ENCODE measurements around the gene TANGO6. TPM values are rescaled to one million over a fixed set of nuclear protein-coding genes. Genes with fewer than 3 reads are reported as not detected.

The TANGO6 gene
- total and polyA plus RNA-seq, 2 of the 8 experiments (the other 6 are each of a cell fraction or from before 2014, with no cell fraction given) = 5.0 to 19.5 TPM

DNA sequence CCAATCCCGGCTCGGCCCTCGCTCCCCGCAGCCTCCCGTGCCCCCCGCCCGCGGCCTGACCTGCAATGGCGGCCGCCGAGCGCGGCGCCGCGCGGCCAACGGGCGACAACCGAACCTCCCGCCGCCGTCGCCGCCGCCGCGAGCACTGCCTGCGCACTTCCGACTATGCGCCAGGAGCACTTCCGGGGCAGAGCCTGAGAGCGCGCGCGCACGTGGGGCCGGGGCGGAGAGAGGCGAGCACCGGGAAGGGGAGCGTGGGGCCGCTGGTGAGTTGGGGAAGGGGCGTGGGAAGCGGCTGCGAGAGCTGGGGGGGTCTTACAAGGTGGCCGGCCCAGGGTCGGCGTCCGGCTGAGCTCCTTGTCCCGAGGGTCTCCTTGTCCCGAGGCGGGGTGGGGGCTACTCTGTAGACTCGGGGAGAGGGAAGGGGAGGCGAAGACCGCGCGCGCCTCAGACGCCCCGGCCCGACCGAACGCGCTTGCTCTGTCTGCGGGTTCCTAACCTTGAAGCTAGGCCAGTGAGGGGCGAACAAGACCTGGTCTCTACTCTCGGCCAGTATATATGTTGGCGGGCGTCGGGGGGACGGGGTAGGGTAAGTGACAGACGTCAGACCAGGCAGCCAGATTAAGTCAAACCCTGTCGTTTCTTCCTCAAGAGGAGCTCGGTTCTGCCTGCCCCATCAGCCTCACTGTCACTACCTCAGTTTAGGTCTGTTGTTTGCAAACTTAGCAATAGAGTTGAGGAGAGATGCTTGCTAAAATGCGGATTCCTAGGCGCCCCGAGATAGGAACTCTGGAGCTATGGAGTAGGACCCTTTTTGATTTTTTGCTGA is 289.3 kb downstream of the TANGO6 start, which contains the start of the genes CHTF8 and UTP4:
Gene CHTF8 (minus strand): TSS at position 165 of the 829 bp plus-strand sequence. CDS start 11,130 bp downstream, outside the sequence.
Gene UTP4 (plus strand): TSS at position 226 of the 829 bp plus-strand sequence. CDS start 811 bp downstream, outside the sequence.
- Histone ChIP-seq H2AFZ (ENCODE audit: low read length) (no peak within 1 kb of the TSS), H3K4me1 (replicated peaks in 1 of 4; ENCODE audit: control insufficient read depth in 3 of 4, insufficient read depth in 4 of 4, low read length in 3 of 4) (peaks cover 2 to 12% (median 7%) of the 10 kb centered on the region in 4 experiments; a peak in 5 of 7 replicates), H2BK5ac (ENCODE audit: low read depth, low read length) (peak within 1 kb of the TSS; percentile 95), H3K79me1 (ENCODE audit: low read depth, low read length) (no peaks in the 10 kb centered on the region; the same call in 1 of the 2 replicates), H3K27me3 (replicated peaks in 1 of 4; ENCODE audit: control insufficient read depth in 3 of 4, extremely low read depth in 1 of 4, insufficient read depth in 3 of 4, low read length in 3 of 4) (no peaks in the 10 kb centered on the region), H4K20me1 (replicated peaks in 1 of 2; ENCODE audit: control insufficient read depth in 1 of 2, insufficient read depth in 2 of 2, low read length in 2 of 2) (peaks cover 4 to 6% of the 10 kb centered on the region in 2 experiments), H4K8ac (ENCODE audit: extremely low read depth, insufficient read depth, low read length) (peak within 1 kb of the TSS; percentile 96), H3K18ac (ENCODE audit: extremely low read depth, low read length) (peak within 1 kb of the TSS; percentile 99), H3K9me3 (ENCODE audit: insufficient read depth in 2 of 2, low read depth in 1 of 2, low read length in 1 of 2) (no peaks in the 10 kb centered on the region), H3K56ac (replicated peaks; ENCODE audit: insufficient read length, low read depth, low read length) (peak within 1 kb of the TSS; percentile 56), H3K23me2 (ENCODE audit: low read depth, low read length) (peaks cover 2% of the 10 kb centered on the region), H4K5ac (ENCODE audit: insufficient read length, low read depth, low read length) (peak within 1 kb of the TSS; percentile 34), H3K23ac (ENCODE audit: insufficient read length) (no peak within 1 kb of the TSS), H2BK15ac (ENCODE audit: low read length) (no peak within 1 kb of the TSS), H3K4me3 (ENCODE audit: extremely low read depth in 1 of 4, insufficient read depth in 2 of 4, low read depth in 3 of 4, low read length in 4 of 4) (peak within 1 kb of the TSS; percentile 90 to 97 (median 94)), H2BK20ac (ENCODE audit: low read length) (no peak within 1 kb of the TSS; the same call in 1 of the 2 replicates), H3K79me2 (ENCODE audit: control insufficient read depth in 1 of 2, insufficient read depth in 2 of 2, low read length in 2 of 2) (peaks cover 27 to 87% of the 10 kb centered on the region in 2 experiments), H4K91ac (replicated peaks; ENCODE audit: insufficient read length, low read length) (peak within 1 kb of the TSS; percentile 97), H3K4me2 (ENCODE audit: insufficient read depth in 1 of 2, low read depth in 2 of 2, low read length in 2 of 2) (peak within 1 kb of the TSS; percentile 77 to 81), H3K4ac (replicated peaks; ENCODE audit: insufficient read length, low read depth, low read length) (peak within 1 kb of the TSS; percentile 96), H2AK5ac (ENCODE audit: low read depth, low read length) (no peak within 1 kb of the TSS), H3K9ac (replicated peaks in 1 of 4; ENCODE audit: extremely low read depth in 1 of 4, low read depth in 3 of 4, low read length in 3 of 4) (peak within 1 kb of the TSS; percentile 89 to 95 (median 94)), H2BK12ac (ENCODE audit: low read depth, low read length) (peak within 1 kb of the TSS; percentile 85), H3K36me3 (ENCODE audit: control insufficient read depth in 2 of 4, insufficient read depth in 4 of 4, low read length in 3 of 4) (peaks cover 4 to 25% (median 12%) of the 10 kb centered on the region in 4 experiments; a peak in 7 of 8 replicates), H3K27ac (ENCODE audit: low read depth, low read length) (peak within 1 kb of the TSS; percentile 94), H3K14ac (ENCODE audit: insufficient read length) (no peak within 1 kb of the TSS), H2BK120ac (replicated peaks; ENCODE audit: low read depth, low read length) (peak within 1 kb of the TSS; percentile 19)
- ChIA-PET CTCF (ENCODE audit: partially characterized antibody) (interaction anchor here (0.6 to 2.2 kb wide), 10 partner anchors 9 to 265 kb away, joined by 3 to 17 read pairs (median 4); no protein-coding TSS in a partner anchor), POLR2A (ENCODE audit: partially characterized antibody) (interaction anchor here (0.6 to 3.7 kb wide), 27 partner anchors 9 to 352 kb away, joined by 3 to 17 read pairs (median 3); partner anchors contain the start of genes HAS3, PDF and SNTB2)
- FAIRE-seq (no peak), DNase-seq (ENCODE audit: low read depth in 1 of 2, low spot score in 2 of 2) (no peak)
- WGBS, 2 experiments (ENCODE audit: extremely low coverage in 1 of 2, insufficient coverage in 1 of 2, insufficient read length in 1 of 2, insufficient replicate concordance in 2 of 2, low coverage in 1 of 2, low lambda C conversion rate in 2 of 2, missing lambda C conversion rate in 1 of 2) = 3% methylated on average over 37 of the region's 78 CpGs; no CpG with 5 or more reads in 1 of the 2 experiments
- TF ChIP-seq TBP (IDR thresholded peaks at IDR 0.05; ENCODE audit: low read depth, low read length) (no peak; the same call in none of the 2 replicates), PHF8 (conservative IDR thresholded peaks at IDR 0.05; ENCODE audit: low read depth, low read length) (peak; percentile 93), RNF2 (IDR thresholded peaks at IDR 0.05; ENCODE audit: borderline replicate concordance, low read depth, low read length, missing control alignments, poor library complexity, severe bottlenecking) (no peak), KDM5A (IDR thresholded peaks at IDR 0.05; ENCODE audit: low read length) (no peak), SUZ12 (IDR thresholded peaks at IDR 0.05; ENCODE audit: low read length) (no peak), RAD21 (IDR thresholded peaks at IDR 0.05 in 1 of 2, conservative IDR thresholded peaks at IDR 0.05 in 1 of 2; ENCODE audit: low read depth in 2 of 2, low read length in 2 of 2) (no peak), POU5F1 (IDR thresholded peaks at IDR 0.05; ENCODE audit: low read depth, low read length) (no peak), GABPA (IDR thresholded peaks at IDR 0.05; ENCODE audit: borderline replicate concordance, insufficient read depth, low read length) (peak; percentile 84; the same call in 1 of the 2 replicates)
- TF ChIP-seq, protein P1, sequence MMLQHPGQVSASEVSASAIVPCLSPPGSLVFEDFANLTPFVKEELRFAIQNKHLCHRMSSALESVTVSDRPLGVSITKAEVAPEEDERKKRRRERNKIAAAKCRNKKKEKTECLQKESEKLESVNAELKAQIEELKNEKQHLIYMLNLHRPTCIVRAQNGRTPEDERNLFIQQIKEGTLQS (IDR thresholded peaks at IDR 0.05; ENCODE audit: insufficient read depth, low read depth, low read length) = no peak
